Sigmoid colon (tissue), 7 donors: ENCODE results near the gene ZFHX2. TPM values are rescaled to one million over a fixed set of nuclear protein-coding genes. Genes with fewer than 3 reads are reported as not detected.

Experiments
- DNase-seq: peaks from one replicate; pipeline ENCODE4 v3.0.0-alpha.2; 2019
- H3K27ac ChIP-seq, 4 donors: fragments of 200-600 bp; sonication (generic); one replicate each; pipeline ENCODE4 v1.5.1; 2016 to 2019; ENCODE audit warnings: mild to moderate bottlenecking in 1 of 4
- H3K27me3 ChIP-seq, 3 donors: fragments of 200-600 bp; sonication (generic); one replicate each; pipeline ENCODE4 v1.5.1; 2019; ENCODE audit warnings: mild to moderate bottlenecking in 1 of 3
- H3K36me3 ChIP-seq, 4 donors: fragments of 200-600 bp; sonication (generic); one replicate each; pipeline ENCODE4 v1.5.1; 2016 to 2019
- H3K4me1 ChIP-seq, 4 donors: fragments of 200-600 bp; sonication (generic); one replicate each; pipeline ENCODE4 v1.5.1; 2017 to 2019
- H3K4me3 ChIP-seq, 4 donors: fragments of 200-600 bp; sonication (generic); one replicate each; pipeline ENCODE4 v1.5.1; 2017 to 2019; ENCODE audit warnings: mild to moderate bottlenecking in 2 of 4, moderate library complexity in 1 of 4
- H3K9me3 ChIP-seq, 4 donors: fragments of 200-600 bp in 3 of 4; sonication (generic) in 3 of 4; one replicate each; pipeline versions ENCODE4 v1.5.1 to v1.6.1; 2013 to 2019
- EP300 ChIP-seq, 4 donors: sonication (generic); formaldehyde crosslinking; IDR thresholded peaks; one replicate each; pipeline ENCODE4 v1.6.1; 2017; ENCODE audit warnings: antibody characterized with exemption in 4 of 4
- POLR2A ChIP-seq, 2 donors: fragments of 450-650 bp; IDR thresholded peaks; one replicate each; pipeline ENCODE4 v1.6.1; 2016; ENCODE audit warnings: antibody characterized with exemption in 2 of 2, mild to moderate bottlenecking in 2 of 2, moderate library complexity in 2 of 2
- POLR2AphosphoS5 ChIP-seq, 4 donors: sonication (generic); formaldehyde crosslinking; IDR thresholded peaks; one replicate each; pipeline ENCODE4 v1.6.1; 2017; ENCODE audit warnings: antibody characterized with exemption in 4 of 4
- WGBS, 2 donors: extraction: QIAGEN DNeasy Blood & Tissue Kit; methylation state at CpG; one replicate each; pipeline ENCODE4 v1.1.7; 2013; 5-methylcytosine and 5-hydroxymethylcytosine counted together
- intact Hi-C: fragments of 100-400 bp; cut with DNase I; formaldehyde crosslinking; loops from one replicate; pipeline ENCODE4 v1.15.1; 2023
- polyA plus RNA-seq, 3 donors: library from polyadenylated mRNA; stranded (reverse); fragments of 200-250 nt; gene quantifications; one replicate each; pipeline ENCODE4 v1.2.3, GENCODE V29; 2013
- total RNA-seq, 4 donors: library from RNA; depleted of rRNA; stranded (reverse); fragments of >200 nt; gene quantifications; one replicate each; pipeline ENCODE4 v1.1.0, GENCODE V29; 2016
- TF ChIP-seq, protein P1 (sequence below), 4 experiments: fragments of 450-650 bp in 3 of 4; fragments of 200-600 bp in 1 of 4; IDR thresholded peaks; one replicate each; pipeline ENCODE4 v1.5.1; 2016 to 2019; ENCODE audit warnings: antibody characterized with exemption in 4 of 4, mild to moderate bottlenecking in 3 of 4, moderate library complexity in 2 of 4
- donor health status: healthy with polysubstance abuse.
- donor health status: Bipolar disorder and iron deficiency.
- donor health status: healthy.

ZFHX2 gene
- total and polyA plus RNA-seq, 7 donors = under 0.01 to 1.9 (median 0.56) TPM; not detected in 1

DNA sequence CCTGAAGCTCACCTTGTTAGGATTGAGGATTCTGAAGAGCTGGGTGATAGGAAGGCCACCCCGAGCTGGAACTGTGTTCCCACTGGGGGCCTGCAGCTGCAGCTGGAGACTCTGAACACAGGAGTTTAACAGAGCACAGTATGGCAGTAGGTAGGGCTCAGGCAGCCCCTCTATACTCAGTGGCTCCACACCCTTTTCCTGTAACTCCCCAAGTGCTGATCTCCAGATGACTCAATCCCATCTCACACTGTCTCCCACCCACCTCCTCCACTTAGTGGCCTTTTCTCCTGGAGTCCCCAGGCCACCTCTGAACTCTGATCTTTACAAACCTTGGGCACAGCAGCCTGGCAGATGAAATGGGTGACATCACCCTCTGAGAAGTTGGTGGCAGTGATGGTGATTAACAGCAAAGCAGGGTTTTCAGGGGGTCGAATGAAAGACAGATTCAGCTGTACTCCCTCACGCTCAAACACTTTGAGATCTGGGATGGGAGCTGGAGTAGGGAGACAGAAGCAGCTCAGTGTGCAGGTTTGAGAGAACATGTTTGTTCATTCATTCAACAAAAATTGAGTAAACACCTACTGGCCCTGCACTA is 8.5 kb upstream of the ZFHX2 start:
- Histone ChIP-seq H3K36me3 (peaks cover 0 to 20% (median 3%) of the 10 kb centered on the region in 4 donors), H3K4me3 (no peak overlapping the region), H3K4me1 (peaks cover 0 to 28% (median 25%) of the 10 kb centered on the region in 4 donors), H3K27me3 (no peaks in the 10 kb centered on the region), H3K27ac (no peak overlapping the region), H3K9me3 (no peaks in the 10 kb centered on the region)
- intact Hi-C loops = loop anchor here (5.0 to 10.0 kb wide), 6 partner anchors 193 to 885 kb away; partner anchors contain the start of genes ACIN1, C14orf119, DCAF11 and EFS
- WGBS, 2 donors = 90 to 91% methylated on average over 3 of the region's 3 CpGs
- TF ChIP-seq, protein P1, sequence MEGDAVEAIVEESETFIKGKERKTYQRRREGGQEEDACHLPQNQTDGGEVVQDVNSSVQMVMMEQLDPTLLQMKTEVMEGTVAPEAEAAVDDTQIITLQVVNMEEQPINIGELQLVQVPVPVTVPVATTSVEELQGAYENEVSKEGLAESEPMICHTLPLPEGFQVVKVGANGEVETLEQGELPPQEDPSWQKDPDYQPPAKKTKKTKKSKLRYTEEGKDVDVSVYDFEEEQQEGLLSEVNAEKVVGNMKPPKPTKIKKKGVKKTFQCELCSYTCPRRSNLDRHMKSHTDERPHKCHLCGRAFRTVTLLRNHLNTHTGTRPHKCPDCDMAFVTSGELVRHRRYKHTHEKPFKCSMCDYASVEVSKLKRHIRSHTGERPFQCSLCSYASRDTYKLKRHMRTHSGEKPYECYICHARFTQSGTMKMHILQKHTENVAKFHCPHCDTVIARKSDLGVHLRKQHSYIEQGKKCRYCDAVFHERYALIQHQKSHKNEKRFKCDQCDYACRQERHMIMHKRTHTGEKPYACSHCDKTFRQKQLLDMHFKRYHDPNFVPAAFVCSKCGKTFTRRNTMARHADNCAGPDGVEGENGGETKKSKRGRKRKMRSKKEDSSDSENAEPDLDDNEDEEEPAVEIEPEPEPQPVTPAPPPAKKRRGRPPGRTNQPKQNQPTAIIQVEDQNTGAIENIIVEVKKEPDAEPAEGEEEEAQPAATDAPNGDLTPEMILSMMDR (IDR thresholded peaks at IDR 0.05) = no peak
- no peak for TF ChIP-seq POLR2A (IDR thresholded peaks at IDR 0.05)
- no peak for TF ChIP-seq EP300 (IDR thresholded peaks at IDR 0.05)
- no peak for TF ChIP-seq POLR2AphosphoS5 (IDR thresholded peaks at IDR 0.05)
- no peak for DNase-seq

DNA sequence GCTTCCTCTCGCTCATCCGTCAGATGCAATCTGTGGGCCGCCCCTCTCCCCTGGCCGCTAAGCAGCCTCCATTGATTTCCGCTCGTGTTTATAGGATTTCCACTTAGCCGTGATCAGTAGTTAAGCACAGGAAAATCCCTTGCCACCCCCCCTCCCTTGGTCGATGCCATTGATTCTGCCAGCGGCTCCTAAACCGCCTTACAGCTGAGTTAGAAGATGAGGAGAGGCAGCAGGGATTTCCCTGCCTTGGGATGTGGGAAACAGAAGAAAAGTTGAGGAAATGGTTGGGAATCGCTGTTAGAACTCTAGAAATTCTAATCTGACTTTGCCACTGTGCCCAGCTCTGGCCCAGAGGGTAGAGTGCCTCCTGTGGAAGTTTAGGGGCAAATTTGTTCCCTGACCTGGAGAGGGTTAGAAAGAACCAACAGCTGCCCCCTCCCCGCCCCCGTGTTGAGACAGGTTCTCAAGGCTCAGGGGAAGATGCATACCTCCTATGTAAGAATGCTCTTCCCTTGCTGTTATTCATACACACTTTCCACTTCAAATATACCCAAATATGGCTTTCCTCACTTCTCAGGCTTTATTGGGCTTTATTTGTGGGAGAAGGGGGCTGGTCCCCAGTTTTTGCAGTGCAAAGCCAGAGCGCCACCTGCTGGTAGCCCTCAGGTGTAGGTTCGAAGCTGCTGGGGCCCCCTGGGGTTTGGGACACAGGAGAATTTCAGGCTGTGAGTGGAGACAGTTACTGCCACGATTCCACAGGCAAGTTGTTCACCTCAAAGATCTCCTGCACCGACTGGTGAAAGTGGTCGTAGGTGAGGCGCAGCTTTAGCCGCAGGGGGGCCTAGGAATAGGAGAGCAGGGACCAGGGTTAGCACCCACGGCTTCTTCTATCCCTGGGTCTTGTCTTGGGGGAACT is 7.7 kb upstream of the ZFHX2 start:
- WGBS, 2 donors = 77 to 79% methylated on average over 21 of the region's 21 CpGs
- Histone ChIP-seq H3K27me3 (no peaks in the 10 kb centered on the region), H3K4me1 (peaks cover 0 to 31% (median 26%) of the 10 kb centered on the region in 4 donors), H3K4me3 (no peak overlapping the region), H3K9me3 (no peaks in the 10 kb centered on the region), H3K36me3 (peaks cover 0 to 20% (median 3%) of the 10 kb centered on the region in 4 donors), H3K27ac (peak overlapping the region in 2 of 4 donors; percentile 6 to 42)
- TF ChIP-seq POLR2AphosphoS5 (IDR thresholded peaks at IDR 0.05) = no peak
- TF ChIP-seq, protein P1 (IDR thresholded peaks at IDR 0.05) = peak; percentile 43 to 91 (median 68)
- no peak for DNase-seq
- intact Hi-C loops = loop anchor here (5.0 to 10.0 kb wide), 6 partner anchors 192 to 886 kb away; partner anchors contain the start of genes ACIN1, C14orf119, DCAF11 and EFS

DNA sequence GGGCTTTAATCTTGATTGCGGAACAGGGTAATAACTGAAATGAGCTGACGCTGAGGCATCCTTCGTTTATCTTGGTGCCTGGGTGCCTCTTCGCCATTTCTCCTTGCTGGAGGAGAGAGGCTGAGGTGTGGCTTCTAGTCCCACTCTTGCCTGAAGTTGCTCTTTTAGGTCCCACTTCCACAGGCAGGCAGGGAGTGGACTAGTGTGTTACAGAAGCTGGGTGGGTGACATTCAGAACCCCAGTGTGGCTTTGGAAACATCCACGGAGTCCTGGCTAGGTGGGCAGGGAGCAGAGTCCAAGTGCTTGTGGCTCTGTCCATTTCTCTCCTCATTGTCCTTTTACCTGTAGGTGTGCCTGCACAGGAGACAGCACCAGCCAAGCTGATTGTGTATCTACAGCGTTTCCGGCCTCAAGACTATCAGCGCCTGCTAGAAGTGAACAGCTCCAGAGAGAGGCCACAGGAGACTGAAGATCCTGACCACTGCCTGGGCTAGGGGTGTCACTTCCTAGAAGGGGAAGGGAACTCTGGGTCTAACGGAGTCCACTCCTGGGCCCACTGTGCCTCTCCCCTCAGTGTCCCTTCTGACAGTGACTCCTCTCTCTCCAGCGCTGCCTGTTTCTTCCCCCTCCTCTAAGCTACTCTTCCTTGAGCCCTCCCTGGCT is 6.9 kb upstream of the ZFHX2 start:
- intact Hi-C loops = loop anchor here (5.0 to 10.0 kb wide), 6 partner anchors 191 to 886 kb away; partner anchors contain the start of genes ACIN1, C14orf119, DCAF11 and EFS
- Histone ChIP-seq H3K4me3 (no peak overlapping the region), H3K36me3 (peaks cover 0 to 20% (median 3%) of the 10 kb centered on the region in 4 donors), H3K9me3 (no peaks in the 10 kb centered on the region), H3K27ac (no peak overlapping the region), H3K4me1 (peaks cover 0 to 31% (median 26%) of the 10 kb centered on the region in 4 donors), H3K27me3 (no peaks in the 10 kb centered on the region)
- WGBS, 2 donors = 80 to 91% methylated on average over 10 of the region's 10 CpGs
- TF ChIP-seq POLR2AphosphoS5 (IDR thresholded peaks at IDR 0.05) = no peak
- TF ChIP-seq POLR2A (IDR thresholded peaks at IDR 0.05) = no peak
- no peak for TF ChIP-seq EP300 (IDR thresholded peaks at IDR 0.05)
- TF ChIP-seq, protein P1 (IDR thresholded peaks at IDR 0.05) = no peak
- DNase-seq = no peak

DNA sequence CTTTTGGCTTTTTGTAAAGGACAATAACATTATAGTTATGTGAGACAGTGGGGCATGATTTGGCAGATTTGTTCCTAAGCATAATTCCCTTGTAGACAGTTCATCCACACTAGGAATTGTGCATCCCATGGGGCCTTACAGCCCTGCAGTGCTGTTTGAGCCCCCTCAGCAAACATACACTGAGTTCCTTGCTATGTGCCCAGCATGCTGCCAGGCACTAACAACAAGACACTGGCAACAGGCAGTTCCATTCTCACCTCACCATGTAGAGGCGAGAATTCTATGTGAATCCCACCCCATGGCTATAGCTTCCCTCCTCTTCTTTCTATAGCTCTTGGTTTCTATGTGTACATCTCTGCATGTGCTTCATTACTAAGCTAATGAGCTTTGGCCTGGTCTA is 6.4 kb upstream of the ZFHX2 start:
- no peak overlapping the region for H3K4me3 ChIP-seq
- intact Hi-C loops = loop anchor here (5.0 to 10.0 kb wide), 6 partner anchors 191 to 887 kb away; partner anchors contain the start of genes ACIN1, C14orf119, DCAF11 and EFS
- TF ChIP-seq, protein P1 (IDR thresholded peaks at IDR 0.05) = no peak
- no peak for TF ChIP-seq POLR2AphosphoS5 (IDR thresholded peaks at IDR 0.05)
- no peaks in the 10 kb centered on the region for H3K9me3 ChIP-seq
- H3K36me3 ChIP-seq = peaks cover 0 to 20% (median 3%) of the 10 kb centered on the region in 4 donors
- peaks cover 0 to 31% (median 26%) of the 10 kb centered on the region in 4 donors for H3K4me1 ChIP-seq
- no peak overlapping the region for H3K27ac ChIP-seq
- DNase-seq = no peak
- no peaks in the 10 kb centered on the region for H3K27me3 ChIP-seq
- WGBS, 2 donors = 98 to 99% methylated on average over 1 of the region's 1 CpG
